ENCODE data around the gene ALDH1A1. TPM values are rescaled to one million over a fixed set of nuclear protein-coding genes. Genes with fewer than 3 reads are reported as not detected.

The ALDH1A1 gene
- total RNA-seq, 1 experiment from 2014 or later = 8.8 TPM

- Histone ChIP-seq H3K36me3 (ENCODE audit: insufficient read depth, low read length, poor library complexity, severe bottlenecking) (no peaks in the 10 kb centered on the region), H3K9me3 (ENCODE audit: low read depth, low read length, poor library complexity, severe bottlenecking) (no peaks in the 10 kb centered on the region), H3K27me3 (replicated peaks; ENCODE audit: insufficient read depth, low read depth, low read length, poor library complexity) (no peaks in the 10 kb centered on the region), H3K4me1 (ENCODE audit: insufficient read depth, low read length, poor library complexity, severe bottlenecking) (peaks cover 9% of the 10 kb centered on the region), H3K27ac (ENCODE audit: low read depth, low read length, poor library complexity, severe bottlenecking) (no peak overlapping the region), H3K4me3 (ENCODE audit: low read depth, low read length, poor library complexity, severe bottlenecking) (no peak overlapping the region)
- intact Hi-C loops (cut with micrococcal nuclease; ENCODE audit: unreplicated experiment) = no loop called here
- no peak for DNase-seq (ENCODE audit: low spot score)
- ChIA-PET CTCF (no interaction called here), POLR2A (ENCODE audit: low non-redundant PET) (no interaction called here)
- no peak for TF ChIP-seq CTCF (conservative IDR thresholded peaks at IDR 0.05; ENCODE audit: low read depth, low read length)
- TF ChIP-seq EZH2 (IDR thresholded peaks at IDR 0.05; ENCODE audit: borderline replicate concordance, low read depth, low read length, poor library complexity, severe bottlenecking) = no peak
- no TSS peak for BruUV-seq (replicated peaks)
Observed at GRCh38 chr9:72986522-72987116, 33.8 kb upstream of the ALDH1A1 start.

GRCh38 chr9:72985746-72986145, 32.9 kb upstream of the ALDH1A1 start:
- Histone ChIP-seq H3K36me3 (ENCODE audit: insufficient read depth, low read length, poor library complexity, severe bottlenecking) (no peaks in the 10 kb centered on the region), H3K27me3 (replicated peaks; ENCODE audit: insufficient read depth, low read depth, low read length, poor library complexity) (no peaks in the 10 kb centered on the region), H3K4me1 (ENCODE audit: insufficient read depth, low read length, poor library complexity, severe bottlenecking) (peaks cover 15% of the 10 kb centered on the region), H3K9me3 (ENCODE audit: low read depth, low read length, poor library complexity, severe bottlenecking) (no peaks in the 10 kb centered on the region), H3K4me3 (ENCODE audit: low read depth, low read length, poor library complexity, severe bottlenecking) (no peak overlapping the region), H3K27ac (ENCODE audit: low read depth, low read length, poor library complexity, severe bottlenecking) (no peak overlapping the region)
- ChIA-PET CTCF (no interaction called here), POLR2A (ENCODE audit: low non-redundant PET) (no interaction called here)
- intact Hi-C loops (cut with micrococcal nuclease; ENCODE audit: unreplicated experiment) = no loop called here
- no TSS peak for BruUV-seq (replicated peaks)
- no peak for DNase-seq (ENCODE audit: low spot score)
- TF ChIP-seq EZH2 (IDR thresholded peaks at IDR 0.05; ENCODE audit: borderline replicate concordance, low read depth, low read length, poor library complexity, severe bottlenecking) (no peak), CTCF (conservative IDR thresholded peaks at IDR 0.05; ENCODE audit: low read depth, low read length) (no peak)

- no peak overlapping the region for H3K4me3 ChIP-seq (ENCODE audit: low read depth, low read length, poor library complexity, severe bottlenecking)
- ChIA-PET POLR2A (ENCODE audit: low non-redundant PET) (no interaction called here), CTCF (no interaction called here)
- H3K9me3 ChIP-seq (ENCODE audit: low read depth, low read length, poor library complexity, severe bottlenecking) = no peaks in the 10 kb centered on the region
- intact Hi-C loops (cut with micrococcal nuclease; ENCODE audit: unreplicated experiment) = loop anchor here (5.0 kb wide), 1 partner anchor 47 kb away; no protein-coding TSS in a partner anchor
- H3K27me3 ChIP-seq (replicated peaks; ENCODE audit: insufficient read depth, low read depth, low read length, poor library complexity) = no peaks in the 10 kb centered on the region
- DNase-seq (ENCODE audit: low spot score) = no peak
- peaks cover 22% of the 10 kb centered on the region for H3K4me1 ChIP-seq (ENCODE audit: insufficient read depth, low read length, poor library complexity, severe bottlenecking)
- no TSS peak for BruUV-seq (replicated peaks)
- TF ChIP-seq EZH2 (IDR thresholded peaks at IDR 0.05; ENCODE audit: borderline replicate concordance, low read depth, low read length, poor library complexity, severe bottlenecking) (no peak), CTCF (conservative IDR thresholded peaks at IDR 0.05; ENCODE audit: low read depth, low read length) (no peak)
- H3K27ac ChIP-seq (ENCODE audit: low read depth, low read length, poor library complexity, severe bottlenecking) = no peak overlapping the region
- no peaks in the 10 kb centered on the region for H3K36me3 ChIP-seq (ENCODE audit: insufficient read depth, low read length, poor library complexity, severe bottlenecking)
Observed at GRCh38 chr9:72984991-72985390, 32.1 kb upstream of the ALDH1A1 start.
